HCT116 (cell line): ENCODE measurements around the gene HOXD9. TPM values are rescaled to one million over a fixed set of nuclear protein-coding genes. Genes with fewer than 3 reads are reported as not detected.

Experiments
- ATAC-seq: fragments of 200-7000 bp; cut with Tn5 transposase; 2 replicates; pipeline ENCODE4 v1.9.1; 2020; ENCODE audit warnings: mild to moderate bottlenecking, moderate library complexity
- BruUV-seq: library from RNA; stranded (reverse); fragments of 400-500 nt; replicated peaks from 2 replicates; lab custom pipeline; 2021; lab: Mats Ljungman, UMichigan
- CTCF ChIA-PET: fragments of 300-600 bp; sonication (Branson Sonifier 250); formaldehyde crosslinking; loops from one replicate; lab custom pipeline; 2021; ENCODE audit warnings: antibody characterized with exemption; lab: Charles Lee
- POLR2A ChIA-PET: fragments of 300-600, 350-600 bp; sonication (Branson Sonifier 250); formaldehyde crosslinking; loops from one replicate; lab custom pipeline; 2021; ENCODE audit warnings: antibody characterized with exemption; lab: Charles Lee
- RAD21 ChIA-PET, 2 experiments: fragments of 300-600 bp; sonication (Branson Sonifier 250); formaldehyde crosslinking; loops; one replicate each; lab custom pipeline; 2023; ENCODE audit warnings: low total read pairs in 2 of 2; ENCODE audit not compliant: uncharacterized antibody in 2 of 2, unreplicated experiment in 2 of 2, low non-redundant PET in 1 of 2; lab: Charles Lee
- DNase-seq: peaks from one replicate; pipeline ENCODE4 v3.0.0-alpha.2; 2010; ENCODE audit warnings: low read depth, low spot score
- H2AFZ ChIP-seq: fragments of 200-600 bp; shearing (Covaris generic), sonication (generic); 2 replicates; pipeline ENCODE4 v1.6.1; 2017; ENCODE audit warnings: low read depth, mixed run types, mixed read lengths, antibody characterized with exemption, low read length; ENCODE audit not compliant: poor library complexity, severe bottlenecking
- H3K27ac ChIP-seq: 2 replicates; pipeline ENCODE4 v1.5.1; 2012; ENCODE audit warnings: low read depth, low read length
- H3K27me3 ChIP-seq: fragments of 200-600 bp; sonication (generic); 2 replicates; pipeline ENCODE4 v1.6.1; 2016; ENCODE audit warnings: mixed run types, low read length, mixed read lengths; ENCODE audit not compliant: insufficient read depth
- H3K36me3 ChIP-seq, 2 experiments: fragments of 200-500 bp in 1 of 2; fragments of 200-600 bp in 1 of 2; sonication (Bioruptor generic) in 1 of 2; sonication (generic) in 1 of 2; 2 replicates each; pipeline versions ENCODE4 v1.5.1 to v1.6.1; 2014 to 2016; ENCODE audit warnings: low read length in 2 of 2, inconsistent platforms in 1 of 2, mixed read lengths in 1 of 2, mixed run types in 1 of 2; ENCODE audit not compliant: insufficient read depth in 2 of 2, control insufficient read depth in 1 of 2
- H3K4me1 ChIP-seq, 2 experiments: fragments of 200-600 bp in 1 of 2; sonication (generic) in 1 of 2; 2 replicates each; pipeline versions ENCODE4 v1.5.1 to v1.6.1; 2012 to 2017; ENCODE audit warnings: low read length in 2 of 2, inconsistent platforms in 1 of 2, mild to moderate bottlenecking in 1 of 2, mixed read lengths in 1 of 2, mixed run types in 1 of 2, moderate library complexity in 1 of 2; ENCODE audit not compliant: insufficient read depth in 2 of 2, control insufficient read depth in 1 of 2
- H3K4me2 ChIP-seq: fragments of 200-600 bp; sonication (generic); 2 replicates; pipeline ENCODE4 v1.6.1; 2017; ENCODE audit warnings: mixed run types, low read length, mixed read lengths
- H3K4me3 ChIP-seq, 2 experiments: fragments of 200-600 bp in 1 of 2; sonication (generic) in 1 of 2; replicated peaks in 1 of 2; 2 replicates each; pipeline ENCODE4 v1.5.1; 2011 to 2016; ENCODE audit warnings: low read length in 2 of 2, control low read depth in 1 of 2, low read depth in 1 of 2, mild to moderate bottlenecking in 1 of 2, mixed read lengths in 1 of 2, mixed run types in 1 of 2
- H3K79me2 ChIP-seq: fragments of 200-600 bp; sonication (generic); 2 replicates; pipeline ENCODE4 v1.6.1; 2017; ENCODE audit warnings: mild to moderate bottlenecking, mixed run types, low read length, moderate library complexity, mixed read lengths; ENCODE audit not compliant: insufficient read depth
- H3K9ac ChIP-seq: fragments of 200-600 bp; sonication (generic); 2 replicates; pipeline ENCODE4 v1.6.1; 2016; ENCODE audit warnings: low read length, mixed read lengths
- H3K9me2 ChIP-seq: fragments of 200-600 bp; sonication (generic), shearing (Covaris generic); 2 replicates; pipeline ENCODE4 v1.6.1; 2017; ENCODE audit warnings: mixed run types, mild to moderate bottlenecking, moderate library complexity; ENCODE audit not compliant: insufficient read depth
- H3K9me3 ChIP-seq, 2 experiments: fragments of 200-500 bp in 1 of 2; fragments of 200-600 bp in 1 of 2; sonication (Bioruptor generic) in 1 of 2; sonication (generic) in 1 of 2; 2 replicates each; pipeline ENCODE4 v1.6.1; 2014 to 2017; ENCODE audit warnings: low read length in 2 of 2, mixed read lengths in 2 of 2, inconsistent platforms in 1 of 2, low read depth in 1 of 2, mild to moderate bottlenecking in 1 of 2, mixed run types in 1 of 2, moderate library complexity in 1 of 2; ENCODE audit not compliant: control insufficient read depth in 1 of 2, insufficient read depth in 1 of 2
- H4K20me1 ChIP-seq: fragments of 200-600 bp; sonication (generic), shearing (Covaris generic); 2 replicates; pipeline ENCODE4 v1.6.1; 2017; ENCODE audit warnings: mixed run types, mild to moderate bottlenecking, moderate library complexity; ENCODE audit not compliant: insufficient read depth
- CEBPB ChIP-seq: IDR thresholded peaks from 2 replicates; pipeline ENCODE4 v1.6.1; 2012; ENCODE audit warnings: low read depth
- POLR2AphosphoS5 ChIP-seq: IDR thresholded peaks from 2 replicates; pipeline ENCODE4 v1.6.1; 2011; ENCODE audit warnings: mild to moderate bottlenecking, low read depth, low read length, moderate library complexity
- SRF ChIP-seq: IDR thresholded peaks from 2 replicates; pipeline ENCODE4 v1.6.1; 2012; ENCODE audit warnings: low read depth
- TCF7L2 ChIP-seq: IDR thresholded peaks from 2 replicates; pipeline ENCODE4 v1.7.0; 2011; ENCODE audit warnings: borderline replicate concordance, inconsistent platforms; ENCODE audit not compliant: insufficient read depth, insufficient read length; ENCODE audit errors: extremely low read depth
- ZFX ChIP-seq: fragments of 450-650 bp; IDR thresholded peaks from 2 replicates; pipeline ENCODE4 v1.6.1; 2017
- ZNF274 ChIP-seq: fragments of 200-500 bp; sonication (Bioruptor generic); IDR thresholded peaks from 2 replicates; pipeline ENCODE4 v1.6.1; 2014; ENCODE audit warnings: mild to moderate bottlenecking, low read depth, low read length, inconsistent platforms
- intact Hi-C: fragments of 100-400 bp; cut with micrococcal nuclease; formaldehyde crosslinking; loops from 2 replicates; pipeline ENCODE4 v1.10.0; 2022
- microRNA counts: library from miRNA; unstranded; fragments of <30 nt; microRNA quantifications from one replicate; lab custom pipeline; 2015
- microRNA-seq: library from miRNA; unstranded; fragments of <30 nt; microRNA quantifications from one replicate; pipeline ENCODE4, GENCODE V29; 2016; ENCODE audit warnings: borderline number of aligned reads
- total RNA-seq: library from RNA; stranded (reverse); gene quantifications from one replicate; pipeline ENCODE4 v1.2.1, GENCODE V29; 2021; ENCODE audit not compliant: unreplicated experiment
- TF ChIP-seq, protein P1 (sequence below): IDR thresholded peaks from 2 replicates; pipeline ENCODE4 v1.6.1; 2012
- TF ChIP-seq, protein P2 (sequence below), 3 experiments: fragments of 200-600 bp in 1 of 3; sonication (generic) in 1 of 3; IDR thresholded peaks in 2 of 3; conservative IDR thresholded peaks in 1 of 3; 2 replicates each; pipeline ENCODE4 v1.5.1; 2012 to 2017; ENCODE audit warnings: low read depth in 2 of 3, low read length in 2 of 3, antibody characterized with exemption in 1 of 3, borderline replicate concordance in 1 of 3, control low read depth in 1 of 3, mild to moderate bottlenecking in 1 of 3, mixed read lengths in 1 of 3, mixed run types in 1 of 3, moderate library complexity in 1 of 3; ENCODE audit not compliant: insufficient read depth in 1 of 3
- TF ChIP-seq, protein P3 (sequence below): IDR thresholded peaks from 2 replicates; pipeline ENCODE4 v1.6.1; 2012; ENCODE audit warnings: low read depth

Gene HOXD9
- total RNA-seq, 1 experiment from 2014 or later: not detected

DNA sequence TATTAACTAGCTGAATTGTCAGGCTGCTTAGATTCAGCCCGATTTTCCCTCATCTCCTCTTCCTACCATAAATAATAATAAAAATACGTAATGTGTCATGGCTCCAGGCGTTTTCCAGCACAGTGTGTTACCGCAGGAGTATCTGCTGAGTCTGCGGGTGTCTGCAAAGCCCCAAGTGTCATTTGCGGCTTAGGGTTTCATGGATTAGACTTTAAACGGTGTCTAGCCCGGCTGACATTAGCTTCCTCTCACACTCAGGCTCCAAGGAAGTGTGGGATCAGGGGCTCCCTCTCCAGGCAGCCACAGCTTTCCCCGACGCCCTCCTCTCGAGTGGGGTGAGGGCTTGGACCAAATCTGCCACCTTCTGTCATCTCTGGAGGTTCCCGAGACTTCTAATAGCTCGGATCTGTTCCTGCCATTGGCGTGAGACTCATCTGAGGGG is 51.9 kb downstream of the HOXD9 start:
- ChIA-PET RAD21 (no interaction called here), POLR2A (no interaction called here)
- DNase-seq: no peak
- Histone ChIP-seq H3K9me2 (no peaks in the 10 kb centered on the region), H3K9me3 (no peaks in the 10 kb centered on the region), H4K20me1 (no peaks in the 10 kb centered on the region), H3K79me2 (no peaks in the 10 kb centered on the region), H3K27ac (no peak overlapping the region), H2AFZ (no peak overlapping the region), H3K4me3 (no peak overlapping the region), H3K4me1 (no peaks in the 10 kb centered on the region), H3K4me2 (no peak overlapping the region)
- no TSS peak for BruUV-seq
- TF ChIP-seq, protein P1, sequence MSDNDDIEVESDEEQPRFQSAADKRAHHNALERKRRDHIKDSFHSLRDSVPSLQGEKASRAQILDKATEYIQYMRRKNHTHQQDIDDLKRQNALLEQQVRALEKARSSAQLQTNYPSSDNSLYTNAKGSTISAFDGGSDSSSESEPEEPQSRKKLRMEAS: no peak
- no peak for TF ChIP-seq ZNF274
- no peak for TF ChIP-seq ZFX
- TF ChIP-seq, protein P2, sequence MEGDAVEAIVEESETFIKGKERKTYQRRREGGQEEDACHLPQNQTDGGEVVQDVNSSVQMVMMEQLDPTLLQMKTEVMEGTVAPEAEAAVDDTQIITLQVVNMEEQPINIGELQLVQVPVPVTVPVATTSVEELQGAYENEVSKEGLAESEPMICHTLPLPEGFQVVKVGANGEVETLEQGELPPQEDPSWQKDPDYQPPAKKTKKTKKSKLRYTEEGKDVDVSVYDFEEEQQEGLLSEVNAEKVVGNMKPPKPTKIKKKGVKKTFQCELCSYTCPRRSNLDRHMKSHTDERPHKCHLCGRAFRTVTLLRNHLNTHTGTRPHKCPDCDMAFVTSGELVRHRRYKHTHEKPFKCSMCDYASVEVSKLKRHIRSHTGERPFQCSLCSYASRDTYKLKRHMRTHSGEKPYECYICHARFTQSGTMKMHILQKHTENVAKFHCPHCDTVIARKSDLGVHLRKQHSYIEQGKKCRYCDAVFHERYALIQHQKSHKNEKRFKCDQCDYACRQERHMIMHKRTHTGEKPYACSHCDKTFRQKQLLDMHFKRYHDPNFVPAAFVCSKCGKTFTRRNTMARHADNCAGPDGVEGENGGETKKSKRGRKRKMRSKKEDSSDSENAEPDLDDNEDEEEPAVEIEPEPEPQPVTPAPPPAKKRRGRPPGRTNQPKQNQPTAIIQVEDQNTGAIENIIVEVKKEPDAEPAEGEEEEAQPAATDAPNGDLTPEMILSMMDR (IDR thresholded peaks at IDR 0.05 in 2 of 3, conservative IDR thresholded peaks at IDR 0.05 in 1 of 3; ENCODE audit: borderline replicate concordance in 1 of 3, insufficient read depth in 1 of 3, low read depth in 2 of 3, low read length in 2 of 3): no peak
- no peak for TF ChIP-seq CEBPB
- TF ChIP-seq POLR2AphosphoS5: no peak
- TF ChIP-seq SRF: no peak
- TF ChIP-seq TCF7L2: no peak
- TF ChIP-seq, protein P3, sequence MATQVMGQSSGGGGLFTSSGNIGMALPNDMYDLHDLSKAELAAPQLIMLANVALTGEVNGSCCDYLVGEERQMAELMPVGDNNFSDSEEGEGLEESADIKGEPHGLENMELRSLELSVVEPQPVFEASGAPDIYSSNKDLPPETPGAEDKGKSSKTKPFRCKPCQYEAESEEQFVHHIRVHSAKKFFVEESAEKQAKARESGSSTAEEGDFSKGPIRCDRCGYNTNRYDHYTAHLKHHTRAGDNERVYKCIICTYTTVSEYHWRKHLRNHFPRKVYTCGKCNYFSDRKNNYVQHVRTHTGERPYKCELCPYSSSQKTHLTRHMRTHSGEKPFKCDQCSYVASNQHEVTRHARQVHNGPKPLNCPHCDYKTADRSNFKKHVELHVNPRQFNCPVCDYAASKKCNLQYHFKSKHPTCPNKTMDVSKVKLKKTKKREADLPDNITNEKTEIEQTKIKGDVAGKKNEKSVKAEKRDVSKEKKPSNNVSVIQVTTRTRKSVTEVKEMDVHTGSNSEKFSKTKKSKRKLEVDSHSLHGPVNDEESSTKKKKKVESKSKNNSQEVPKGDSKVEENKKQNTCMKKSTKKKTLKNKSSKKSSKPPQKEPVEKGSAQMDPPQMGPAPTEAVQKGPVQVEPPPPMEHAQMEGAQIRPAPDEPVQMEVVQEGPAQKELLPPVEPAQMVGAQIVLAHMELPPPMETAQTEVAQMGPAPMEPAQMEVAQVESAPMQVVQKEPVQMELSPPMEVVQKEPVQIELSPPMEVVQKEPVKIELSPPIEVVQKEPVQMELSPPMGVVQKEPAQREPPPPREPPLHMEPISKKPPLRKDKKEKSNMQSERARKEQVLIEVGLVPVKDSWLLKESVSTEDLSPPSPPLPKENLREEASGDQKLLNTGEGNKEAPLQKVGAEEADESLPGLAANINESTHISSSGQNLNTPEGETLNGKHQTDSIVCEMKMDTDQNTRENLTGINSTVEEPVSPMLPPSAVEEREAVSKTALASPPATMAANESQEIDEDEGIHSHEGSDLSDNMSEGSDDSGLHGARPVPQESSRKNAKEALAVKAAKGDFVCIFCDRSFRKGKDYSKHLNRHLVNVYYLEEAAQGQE: no peak
- TF ChIP-seq, all 23 proteins: peak for 0
- intact Hi-C loops: no loop called here
- ATAC-seq: no peak
- Histone ChIP-seq H3K9ac (no peak overlapping the region), H3K27me3 (no peaks in the 10 kb centered on the region), H3K36me3 (no peaks in the 10 kb centered on the region)
- CTCF ChIA-PET: interaction anchor here (1.0 kb wide), 1 partner anchor 577 kb away, joined by 3 read pairs; no protein-coding TSS in a partner anchor

MicroRNA genes within 50 kb of the gene (microRNA counts, 767-probe panel; counts per million panel counts)
- microRNA hsa-miR-10b-5p (lab: Ali Mortazavi, UCI): not detected

Small RNAs within 50 kb of the gene (microRNA-seq; reads per million reads assigned to microRNA genes)
- 1,066 reads per million, percentile 81 among the genes with 10 or more reads in this experiment for gene MIR10B

Other genes starting within 250 kb of the HOXD9 start
- gene LNPK, start 120.5 kb upstream of the HOXD9 start, total RNA-seq: 22.3 TPM
- not detected for gene EVX2, start 38.8 kb upstream of the HOXD9 start, total RNA-seq
- gene HOXD13, start 30.0 kb upstream of the HOXD9 start, total RNA-seq: not detected
- gene HOXD12, start 22.9 kb upstream of the HOXD9 start, total RNA-seq: 0.27 TPM
- gene HOXD11, start 15.4 kb upstream of the HOXD9 start, total RNA-seq: not detected
- not detected for gene HOXD10, start 5.9 kb upstream of the HOXD9 start, total RNA-seq
- gene HOXD8, start 7.0 kb downstream of the HOXD9 start, total RNA-seq: 6.0 TPM
- 0.61 TPM for gene HOXD4, start 28.8 kb downstream of the HOXD9 start, total RNA-seq
- gene HOXD3, start 34.6 kb downstream of the HOXD9 start, total RNA-seq: 1.4 TPM
- gene HOXD1, start 65.9 kb downstream of the HOXD9 start, total RNA-seq: not detected
- gene MTX2, start 146.7 kb downstream of the HOXD9 start, total RNA-seq: 38.9 TPM